HepG2 (cell line): ENCODE measurements around the gene CHTF8. TPM values are rescaled to one million over a fixed set of nuclear protein-coding genes. Genes with fewer than 3 reads are reported as not detected.

Source experiments
- CENPX ChIP-seq: sonication (generic); formaldehyde crosslinking; IDR thresholded peaks from 2 replicates; pipeline ENCODE4 v1.9.0; 2021; ENCODE audit warnings: mild to moderate bottlenecking, missing genetic modification reagents, moderate library complexity
- DPF2 ChIP-seq: sonication (generic); formaldehyde crosslinking; IDR thresholded peaks from 2 replicates; pipeline ENCODE4 v1.4.0; 2020; ENCODE audit warnings: mild to moderate bottlenecking, low read depth, missing genetic modification reagents, borderline replicate concordance
- FOXK1 ChIP-seq: sonication (generic); formaldehyde crosslinking; IDR thresholded peaks from 2 replicates; pipeline ENCODE4 v1.4.0; 2020; ENCODE audit warnings: low read depth, missing genetic modification reagents, borderline replicate concordance
- JARID2 ChIP-seq: sonication (generic); formaldehyde crosslinking; IDR thresholded peaks from 2 replicates; pipeline ENCODE4 v1.8.1; 2023; ENCODE audit warnings: missing genetic modification reagents, inconsistent platforms; ENCODE audit not compliant: insufficient replicate concordance
- KLF12 ChIP-seq: sonication (generic); formaldehyde crosslinking; IDR thresholded peaks from 2 replicates; pipeline ENCODE4 v1.4.0; 2020; ENCODE audit warnings: missing genetic modification reagents, borderline replicate concordance
- MEF2D ChIP-seq: sonication (generic); formaldehyde crosslinking; IDR thresholded peaks from 2 replicates; pipeline ENCODE4 v1.5.1; 2020; ENCODE audit warnings: mild to moderate bottlenecking, missing genetic modification reagents
- NFE2 ChIP-seq: sonication (generic); formaldehyde crosslinking; IDR thresholded peaks from 2 replicates; pipeline ENCODE4 v1.4.0; 2020; ENCODE audit warnings: missing genetic modification reagents
- PCBP1 ChIP-seq: fragments of 200-400 bp; formaldehyde crosslinking; IDR thresholded peaks from 2 replicates; pipeline ENCODE4 v1.6.1; 2017; ENCODE audit warnings: mild to moderate bottlenecking, low read depth, low read length, borderline replicate concordance
- SMAD9 ChIP-seq: sonication (generic); formaldehyde crosslinking; IDR thresholded peaks from 2 replicates; pipeline ENCODE4 v1.5.1; 2020; ENCODE audit warnings: mild to moderate bottlenecking, missing genetic modification reagents
- SRSF1 ChIP-seq: fragments of 200-400 bp; formaldehyde crosslinking; optimal IDR thresholded peaks from 2 replicates; pipeline ENCODE3; 2017; ENCODE audit warnings: mild to moderate bottlenecking, low read depth, low read length, moderate library complexity
- STAG1 ChIP-seq: sonication (generic); formaldehyde crosslinking; IDR thresholded peaks from 2 replicates; pipeline ENCODE4 v1.4.0; 2020; ENCODE audit warnings: missing genetic modification reagents
- ZNF12 ChIP-seq: sonication (generic); formaldehyde crosslinking; IDR thresholded peaks from 2 replicates; pipeline ENCODE4 v1.5.0; 2020; ENCODE audit warnings: missing genetic modification reagents
- ZNF350 ChIP-seq: sonication (generic); formaldehyde crosslinking; IDR thresholded peaks from 2 replicates; pipeline ENCODE4 v1.4.0; 2020; ENCODE audit warnings: mild to moderate bottlenecking, low read depth, missing genetic modification reagents, borderline replicate concordance
- ZNF766 ChIP-seq: sonication (generic); formaldehyde crosslinking; IDR thresholded peaks from 2 replicates; pipeline ENCODE4 v1.5.0; 2020; ENCODE audit warnings: missing genetic modification reagents, borderline replicate concordance
- polyA plus RNA-seq, 8 experiments: library from polyadenylated mRNA; depleted of rRNA in 3 of 8; stranded (reverse) in 7 of 8; unstranded in 1 of 8; fragments of >200 nt; fragmentation: Illumina TruSeq in 4 of 8; extraction: Trizol in 4 of 8; gene quantifications; 2 replicates each; pipeline versions ENCODE4 v1.2.1 to v1.2.3, GENCODE V29; 2011 to 2016; ENCODE audit warnings: low read depth in 4 of 8, missing spikeins in 1 of 8, mixed read lengths in 1 of 8; ENCODE audit not compliant: insufficient read depth in 1 of 8
- total RNA-seq, 5 experiments: library from RNA; depleted of rRNA; stranded (reverse); fragments of >200 nt; fragmentation: Illumina TruSeq; extraction: Trizol; gene quantifications; 2 replicates each; pipeline ENCODE4 v1.2.3, GENCODE V29; 2016; ENCODE audit warnings: low read depth in 1 of 5
- TF ChIP-seq, protein P1 (sequence below): IDR thresholded peaks from 2 replicates; pipeline ENCODE4 v1.6.1; 2012; ENCODE audit warnings: inconsistent platforms
- TF ChIP-seq, protein P2 (sequence below): sonication (generic); formaldehyde crosslinking; IDR thresholded peaks from 2 replicates; pipeline ENCODE4 v1.5.0; 2020; ENCODE audit warnings: missing genetic modification reagents
- TF ChIP-seq, protein P3 (sequence below): sonication (generic); formaldehyde crosslinking; IDR thresholded peaks from 2 replicates; pipeline ENCODE4 v1.4.0; 2020; ENCODE audit warnings: missing genetic modification reagents
- TF ChIP-seq, protein P4 (sequence below): sonication (generic); formaldehyde crosslinking; IDR thresholded peaks from 2 replicates; pipeline ENCODE4 v1.5.0; 2020; ENCODE audit warnings: mild to moderate bottlenecking, missing genetic modification reagents
- TF ChIP-seq, protein P5 (sequence below): IDR thresholded peaks from 2 replicates; pipeline ENCODE4 v1.6.1; 2012; ENCODE audit warnings: low read length, improper control_type of control experiment
- TF ChIP-seq, protein P6 (sequence below): sonication (generic); formaldehyde crosslinking; IDR thresholded peaks from 2 replicates; pipeline ENCODE4 v1.4.0; 2020; ENCODE audit warnings: missing genetic modification reagents, mild to moderate bottlenecking, borderline replicate concordance

Gene CHTF8
- total and polyA plus RNA-seq, 2 of the 13 experiments (the other 11 are each of a cell fraction or from before 2014, with no cell fraction given) = 37.2 to 67.5 TPM

DNA sequence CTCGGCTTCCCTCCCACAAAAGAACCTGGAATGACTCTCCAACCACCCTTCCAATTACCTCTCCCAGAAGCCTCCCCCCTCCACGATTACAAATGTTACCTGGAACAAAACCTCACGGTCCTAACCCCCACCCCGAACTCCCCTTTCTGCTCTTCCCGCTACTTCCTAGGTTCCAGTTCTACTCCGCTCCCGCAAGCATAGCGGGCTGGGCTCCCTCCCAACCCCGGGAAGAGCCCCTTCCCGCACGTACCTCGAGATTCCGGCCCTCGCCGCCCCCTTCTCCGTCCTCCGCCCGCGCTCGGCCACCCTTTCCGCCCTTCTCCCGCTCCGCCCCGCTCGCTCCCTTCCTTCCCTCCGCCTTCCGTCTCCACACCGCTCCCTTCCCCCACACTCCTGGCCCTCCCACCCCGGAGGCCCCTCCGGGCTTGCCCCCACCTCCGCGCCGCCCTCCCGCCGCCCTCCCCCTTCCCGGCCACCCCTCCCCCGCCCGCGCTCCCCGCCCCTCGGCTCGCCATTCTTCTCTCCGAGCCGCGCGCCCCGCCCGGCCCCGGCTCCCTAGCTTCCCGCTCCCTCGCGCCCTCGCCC is 457 bp downstream of the CHTF8 start (continued):
- TF ChIP-seq, protein P1, sequence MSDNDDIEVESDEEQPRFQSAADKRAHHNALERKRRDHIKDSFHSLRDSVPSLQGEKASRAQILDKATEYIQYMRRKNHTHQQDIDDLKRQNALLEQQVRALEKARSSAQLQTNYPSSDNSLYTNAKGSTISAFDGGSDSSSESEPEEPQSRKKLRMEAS = no peak
- no peak for TF ChIP-seq JARID2 (CRISPR knock-in tag)
- no peak for TF ChIP-seq KLF12 (CRISPR knock-in tag)
- TF ChIP-seq, protein P2, sequence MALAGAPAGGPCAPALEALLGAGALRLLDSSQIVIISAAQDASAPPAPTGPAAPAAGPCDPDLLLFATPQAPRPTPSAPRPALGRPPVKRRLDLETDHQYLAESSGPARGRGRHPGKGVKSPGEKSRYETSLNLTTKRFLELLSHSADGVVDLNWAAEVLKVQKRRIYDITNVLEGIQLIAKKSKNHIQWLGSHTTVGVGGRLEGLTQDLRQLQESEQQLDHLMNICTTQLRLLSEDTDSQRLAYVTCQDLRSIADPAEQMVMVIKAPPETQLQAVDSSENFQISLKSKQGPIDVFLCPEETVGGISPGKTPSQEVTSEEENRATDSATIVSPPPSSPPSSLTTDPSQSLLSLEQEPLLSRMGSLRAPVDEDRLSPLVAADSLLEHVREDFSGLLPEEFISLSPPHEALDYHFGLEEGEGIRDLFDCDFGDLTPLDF (CRISPR knock-in tag) = no peak
- no peak for TF ChIP-seq ZNF766
- TF ChIP-seq, protein P3, sequence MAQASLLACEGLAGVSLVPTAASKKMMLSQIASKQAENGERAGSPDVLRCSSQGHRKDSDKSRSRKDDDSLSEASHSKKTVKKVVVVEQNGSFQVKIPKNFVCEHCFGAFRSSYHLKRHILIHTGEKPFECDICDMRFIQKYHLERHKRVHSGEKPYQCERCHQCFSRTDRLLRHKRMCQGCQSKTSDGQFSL = 0 out of 2 replicates have a peak, but pooled peaks have one; percentile 43
- TF ChIP-seq, protein P4, sequence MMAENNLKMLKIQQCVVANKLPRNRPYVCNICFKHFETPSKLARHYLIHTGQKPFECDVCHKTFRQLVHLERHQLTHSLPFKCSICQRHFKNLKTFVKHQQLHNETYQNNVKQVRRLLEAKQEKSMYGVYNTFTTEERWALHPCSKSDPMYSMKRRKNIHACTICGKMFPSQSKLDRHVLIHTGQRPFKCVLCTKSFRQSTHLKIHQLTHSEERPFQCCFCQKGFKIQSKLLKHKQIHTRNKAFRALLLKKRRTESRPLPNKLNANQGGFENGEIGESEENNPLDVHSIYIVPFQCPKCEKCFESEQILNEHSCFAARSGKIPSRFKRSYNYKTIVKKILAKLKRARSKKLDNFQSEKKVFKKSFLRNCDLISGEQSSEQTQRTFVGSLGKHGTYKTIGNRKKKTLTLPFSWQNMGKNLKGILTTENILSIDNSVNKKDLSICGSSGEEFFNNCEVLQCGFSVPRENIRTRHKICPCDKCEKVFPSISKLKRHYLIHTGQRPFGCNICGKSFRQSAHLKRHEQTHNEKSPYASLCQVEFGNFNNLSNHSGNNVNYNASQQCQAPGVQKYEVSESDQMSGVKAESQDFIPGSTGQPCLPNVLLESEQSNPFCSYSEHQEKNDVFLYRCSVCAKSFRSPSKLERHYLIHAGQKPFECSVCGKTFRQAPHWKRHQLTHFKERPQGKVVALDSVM (CRISPR knock-in tag) = no peak
- no peak; the same call in 1 of the 2 replicates for TF ChIP-seq DPF2 (CRISPR knock-in tag)
- 0 out of 2 replicates have a peak, but pooled peaks have one; percentile 61 for TF ChIP-seq PCBP1
- no peak for TF ChIP-seq FOXK1 (CRISPR knock-in tag)
- TF ChIP-seq MEF2D (CRISPR knock-in tag) = no peak
- TF ChIP-seq CENPX = no peak
- no peak for TF ChIP-seq SMAD9 (CRISPR knock-in tag)
- 0 out of 2 replicates have a peak, but pooled peaks have one; percentile 18 for TF ChIP-seq ZNF350 (CRISPR knock-in tag)
- no peak for TF ChIP-seq STAG1 (CRISPR knock-in tag)
- TF ChIP-seq, protein P5, sequence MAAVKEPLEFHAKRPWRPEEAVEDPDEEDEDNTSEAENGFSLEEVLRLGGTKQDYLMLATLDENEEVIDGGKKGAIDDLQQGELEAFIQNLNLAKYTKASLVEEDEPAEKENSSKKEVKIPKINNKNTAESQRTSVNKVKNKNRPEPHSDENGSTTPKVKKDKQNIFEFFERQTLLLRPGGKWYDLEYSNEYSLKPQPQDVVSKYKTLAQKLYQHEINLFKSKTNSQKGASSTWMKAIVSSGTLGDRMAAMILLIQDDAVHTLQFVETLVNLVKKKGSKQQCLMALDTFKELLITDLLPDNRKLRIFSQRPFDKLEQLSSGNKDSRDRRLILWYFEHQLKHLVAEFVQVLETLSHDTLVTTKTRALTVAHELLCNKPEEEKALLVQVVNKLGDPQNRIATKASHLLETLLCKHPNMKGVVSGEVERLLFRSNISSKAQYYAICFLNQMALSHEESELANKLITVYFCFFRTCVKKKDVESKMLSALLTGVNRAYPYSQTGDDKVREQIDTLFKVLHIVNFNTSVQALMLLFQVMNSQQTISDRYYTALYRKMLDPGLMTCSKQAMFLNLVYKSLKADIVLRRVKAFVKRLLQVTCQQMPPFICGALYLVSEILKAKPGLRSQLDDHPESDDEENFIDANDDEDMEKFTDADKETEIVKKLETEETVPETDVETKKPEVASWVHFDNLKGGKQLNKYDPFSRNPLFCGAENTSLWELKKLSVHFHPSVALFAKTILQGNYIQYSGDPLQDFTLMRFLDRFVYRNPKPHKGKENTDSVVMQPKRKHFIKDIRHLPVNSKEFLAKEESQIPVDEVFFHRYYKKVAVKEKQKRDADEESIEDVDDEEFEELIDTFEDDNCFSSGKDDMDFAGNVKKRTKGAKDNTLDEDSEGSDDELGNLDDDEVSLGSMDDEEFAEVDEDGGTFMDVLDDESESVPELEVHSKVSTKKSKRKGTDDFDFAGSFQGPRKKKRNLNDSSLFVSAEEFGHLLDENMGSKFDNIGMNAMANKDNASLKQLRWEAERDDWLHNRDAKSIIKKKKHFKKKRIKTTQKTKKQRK = no peak
- peak; percentile 40 for TF ChIP-seq SRSF1
- TF ChIP-seq, protein P6, sequence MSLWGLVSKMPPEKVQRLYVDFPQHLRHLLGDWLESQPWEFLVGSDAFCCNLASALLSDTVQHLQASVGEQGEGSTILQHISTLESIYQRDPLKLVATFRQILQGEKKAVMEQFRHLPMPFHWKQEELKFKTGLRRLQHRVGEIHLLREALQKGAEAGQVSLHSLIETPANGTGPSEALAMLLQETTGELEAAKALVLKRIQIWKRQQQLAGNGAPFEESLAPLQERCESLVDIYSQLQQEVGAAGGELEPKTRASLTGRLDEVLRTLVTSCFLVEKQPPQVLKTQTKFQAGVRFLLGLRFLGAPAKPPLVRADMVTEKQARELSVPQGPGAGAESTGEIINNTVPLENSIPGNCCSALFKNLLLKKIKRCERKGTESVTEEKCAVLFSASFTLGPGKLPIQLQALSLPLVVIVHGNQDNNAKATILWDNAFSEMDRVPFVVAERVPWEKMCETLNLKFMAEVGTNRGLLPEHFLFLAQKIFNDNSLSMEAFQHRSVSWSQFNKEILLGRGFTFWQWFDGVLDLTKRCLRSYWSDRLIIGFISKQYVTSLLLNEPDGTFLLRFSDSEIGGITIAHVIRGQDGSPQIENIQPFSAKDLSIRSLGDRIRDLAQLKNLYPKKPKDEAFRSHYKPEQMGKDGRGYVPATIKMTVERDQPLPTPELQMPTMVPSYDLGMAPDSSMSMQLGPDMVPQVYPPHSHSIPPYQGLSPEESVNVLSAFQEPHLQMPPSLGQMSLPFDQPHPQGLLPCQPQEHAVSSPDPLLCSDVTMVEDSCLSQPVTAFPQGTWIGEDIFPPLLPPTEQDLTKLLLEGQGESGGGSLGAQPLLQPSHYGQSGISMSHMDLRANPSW (CRISPR knock-in tag) = no peak
- TF ChIP-seq NFE2 (CRISPR knock-in tag) = no peak
- no peak for TF ChIP-seq ZNF12 (CRISPR knock-in tag)
